Measurements from ENCODE around the gene ERMARD. TPM values are rescaled to one million over a fixed set of nuclear protein-coding genes. Genes with fewer than 3 reads are reported as not detected.
A peak's percentile ranks its signal among the peaks of the same experiment; 100 is the strongest.

ERMARD gene
- 10 to 100 TPM; 16.6 to 25.2 (median 23.1) TPM for total RNA-seq
- long read RNA-seq, donor 1, transcript ERMARD-203 (18 exons, 2,141 nt) = major isoform, 5 of 13 reads
- long read RNA-seq, donor 1, partial matches to known transcripts = 3 of 13 reads
- long read RNA-seq, donor 1, other reads (novel, unspliced or antisense) = 3 of 13 reads
- long read RNA-seq, donor 2, partial matches to known transcripts = 1 of 8 reads
- long read RNA-seq, donor 2, other reads (novel, unspliced or antisense) = 4 of 8 reads

DNA sequence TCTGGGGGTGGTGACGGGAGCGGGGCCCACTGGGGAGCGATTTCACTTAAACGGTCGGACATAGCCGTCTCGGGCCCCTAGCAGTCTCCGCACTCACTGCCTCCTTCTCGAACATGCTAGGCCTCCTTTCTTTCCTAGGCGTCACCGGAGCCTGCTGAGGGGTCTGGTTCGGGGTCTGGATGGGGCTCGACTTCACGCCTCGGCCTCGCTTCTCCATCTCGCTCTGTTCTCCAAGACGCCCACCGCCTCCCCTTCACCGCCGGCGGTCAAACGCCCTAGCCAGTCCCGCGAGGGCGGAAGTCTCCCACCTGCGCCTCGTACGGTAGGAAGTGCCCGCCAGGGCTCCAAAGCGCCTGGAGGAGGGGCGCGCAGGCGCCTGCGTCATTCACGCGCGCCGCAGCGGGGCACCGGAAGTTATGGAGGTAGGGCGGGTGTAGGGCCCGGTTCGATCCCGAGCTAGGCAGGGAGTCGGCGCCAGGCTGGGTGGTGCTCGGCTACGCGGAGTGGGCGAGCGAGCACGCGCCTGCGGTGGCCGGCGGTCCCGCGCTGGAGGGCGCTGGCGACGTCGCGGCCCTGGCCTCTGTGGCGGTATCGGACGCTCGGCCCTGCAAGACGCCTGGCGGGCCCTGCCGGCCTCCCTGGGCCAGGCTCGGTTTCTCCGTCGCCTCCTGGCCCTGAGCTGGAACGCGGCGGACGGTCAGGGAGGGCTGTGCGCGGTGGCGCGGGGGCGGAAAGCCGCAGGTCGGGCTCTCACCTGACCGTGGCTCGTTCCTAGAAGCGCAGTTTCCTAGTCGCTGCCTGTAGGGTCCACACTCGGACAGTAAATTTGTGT, at the start of gene ERMARD, which contains the start of gene DYNLT2:
TSS of gene ERMARD (plus strand) at position 381 of the 832 bp plus-strand sequence. CDS start at position 417, 36 bp downstream.
TSS of gene DYNLT2 (minus strand) at position 331 of the 832 bp plus-strand sequence. CDS start at position 217, 114 bp downstream.
- Histone ChIP-seq H3K4me3 (peak within 1 kb of the TSS; percentile 45), H3K4me1 (ENCODE audit: low read depth) (peaks cover 15% of the 10 kb centered on the region), H3K36me3 (ENCODE audit: low read depth) (no peaks in the 10 kb centered on the region), H3K9me3 (no peaks in the 10 kb centered on the region)
- ATAC-seq (peak; percentile 100), DNase-seq (peak; percentile 95 to 97 (median 96))
- no peak for TF ChIP-seq CTCF (IDR thresholded peaks at IDR 0.05)
- intact Hi-C loops (cut with DNase I, micrococcal nuclease) = no loop called here

GRCh38 chr6:169701954-169702839, 49.2 kb upstream of the ERMARD start, which contains the start of the genes C6orf120 and WDR27:
Gene C6orf120, plus strand, starts transcription at chr6:169702126. Its CDS starts 334 bp downstream, at chr6:169702460.
Gene WDR27, minus strand, starts transcription at chr6:169702029. Its CDS starts 13,024 bp downstream, at chr6:169689005.
- Histone ChIP-seq H3K36me3 (ENCODE audit: low read depth) (no peaks in the 10 kb centered on the region), H3K4me1 (ENCODE audit: low read depth) (peaks cover 34% of the 10 kb centered on the region), H3K4me3 (peak within 1 kb of the TSS; percentile 92), H3K9me3 (no peaks in the 10 kb centered on the region)
- intact Hi-C loops (cut with DNase I, micrococcal nuclease) = no loop called here
- peak; percentile 98 to 99 (median 98) for DNase-seq
- TF ChIP-seq CTCF (IDR thresholded peaks at IDR 0.05) = peak; percentile 10
- ATAC-seq = peak; percentile 97

DNA sequence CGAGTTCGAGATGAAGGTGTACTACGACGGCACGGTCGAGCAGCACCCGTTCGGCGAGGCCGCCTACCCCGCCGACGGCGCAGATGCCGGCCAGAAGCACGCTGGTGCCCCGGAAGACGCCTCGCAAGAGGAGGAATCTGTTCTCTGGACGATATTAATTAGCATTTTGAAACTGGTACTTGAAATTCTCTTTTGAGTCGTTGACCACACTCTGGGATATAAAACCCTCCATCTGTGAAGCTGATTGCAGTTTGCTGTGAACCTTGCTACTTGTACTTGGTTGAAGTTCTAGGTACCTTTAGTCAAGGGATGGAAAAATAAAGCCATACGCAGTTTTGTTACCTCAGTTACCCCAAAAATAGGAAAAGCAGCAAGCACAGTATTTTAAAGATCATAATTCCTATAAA, 48.6 kb upstream of the ERMARD start:
- peak overlapping the region; percentile 92 for H3K4me3 ChIP-seq
- intact Hi-C loops (cut with DNase I, micrococcal nuclease) = no loop called here
- no peaks in the 10 kb centered on the region for H3K36me3 ChIP-seq (ENCODE audit: low read depth)
- peaks cover 34% of the 10 kb centered on the region for H3K4me1 ChIP-seq (ENCODE audit: low read depth)
- H3K9me3 ChIP-seq = no peaks in the 10 kb centered on the region
- DNase-seq = no peak
- no peak for ATAC-seq
- no peak for TF ChIP-seq CTCF (IDR thresholded peaks at IDR 0.05)

DNA sequence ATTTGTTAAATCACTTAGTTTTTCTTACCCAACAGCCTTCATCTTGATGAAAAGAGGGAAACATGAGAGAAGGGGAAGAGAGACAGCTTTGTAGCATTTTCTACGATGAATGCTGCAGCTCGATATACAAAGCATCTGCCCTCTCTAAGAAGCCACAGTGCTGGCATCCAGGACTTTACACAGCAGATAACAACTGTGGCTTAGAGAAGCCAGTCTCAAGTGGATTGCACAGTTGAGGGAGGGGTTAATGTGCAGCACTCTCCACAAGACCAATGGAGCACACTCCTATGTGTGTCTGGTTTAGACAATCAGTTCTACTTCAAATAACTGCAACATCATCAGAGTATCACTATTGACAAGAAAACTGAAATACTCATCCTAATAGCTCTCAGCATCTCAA, 43.6 kb upstream of the ERMARD start:
- DNase-seq (no peak), ATAC-seq (no peak)
- H3K4me1 ChIP-seq (ENCODE audit: low read depth) = peaks cover 17% of the 10 kb centered on the region
- no peaks in the 10 kb centered on the region for H3K36me3 ChIP-seq (ENCODE audit: low read depth)
- H3K4me3 ChIP-seq = no peak overlapping the region
- no peak for TF ChIP-seq CTCF (IDR thresholded peaks at IDR 0.05)
- H3K9me3 ChIP-seq = no peaks in the 10 kb centered on the region
- intact Hi-C loops (cut with DNase I, micrococcal nuclease) = no loop called here

DNA sequence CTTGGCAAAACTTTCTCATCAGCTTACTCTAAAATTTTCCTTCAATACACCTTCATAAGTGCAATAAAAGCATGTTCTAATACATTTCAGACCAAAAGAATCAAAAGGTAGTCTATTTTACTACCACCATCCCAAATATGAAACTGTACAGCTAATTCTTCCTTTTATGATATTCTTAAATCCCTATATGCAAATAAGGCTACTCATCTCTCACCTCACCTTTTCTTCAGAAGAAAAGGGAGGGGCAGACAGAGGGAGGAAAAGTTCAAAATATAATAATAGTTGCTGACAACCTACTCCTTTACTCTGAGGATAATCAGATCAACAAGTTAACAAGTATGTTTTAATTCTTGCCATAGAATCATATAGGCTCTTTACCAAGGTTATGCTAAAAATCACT, 42.1 kb upstream of the ERMARD start:
- Histone ChIP-seq H3K4me1 (ENCODE audit: low read depth) (peaks cover 2% of the 10 kb centered on the region), H3K4me3 (no peak overlapping the region), H3K9me3 (no peaks in the 10 kb centered on the region), H3K36me3 (ENCODE audit: low read depth) (no peaks in the 10 kb centered on the region)
- DNase-seq (no peak), ATAC-seq (no peak)
- intact Hi-C loops (cut with DNase I, micrococcal nuclease) = no loop called here
- no peak for TF ChIP-seq CTCF (IDR thresholded peaks at IDR 0.05)
